ENCODE measurements around the gene USP35.
"Not testable (repeated sequence)": the region's sequence is repeated elsewhere in the genome, so short reads cannot be mapped to it uniquely, and the experiment has no call there.

The USP35 gene

GRCh38 chr11:78168539-78169477 is 19.9 kb upstream of the USP35 start:
- DNase-seq, result no peak

GRCh38 chr11:78170413-78170812 is 18.3 kb upstream of the USP35 start:
- no peak for DNase-seq

- DNase-seq, result no peak
Observed at GRCh38 chr11:78170874-78171549, 17.7 kb upstream of the USP35 start.

- DNase-seq, result no peak
Observed at GRCh38 chr11:78171951-78172350, 16.8 kb upstream of the USP35 start.

GRCh38 chr11:78175862-78176261 is 12.9 kb upstream of the USP35 start:
- not testable (repeated sequence) for DNase-seq

- no peak for DNase-seq
Observed at GRCh38 chr11:78176605-78177141, 12.0 kb upstream of the USP35 start.

- no peak for DNase-seq
Observed at GRCh38 chr11:78177216-78177615, 11.5 kb upstream of the USP35 start.

GRCh38 chr11:78179459-78180071 is 9.2 kb upstream of the USP35 start:
- peak in 1 of 2 experiments; percentile 51 for DNase-seq

GRCh38 chr11:78180751-78181150 is 8.0 kb upstream of the USP35 start:
- DNase-seq, result no peak

- DNase-seq, result no peak
Observed at GRCh38 chr11:78181185-78181584, 7.5 kb upstream of the USP35 start.

- no peak for DNase-seq
Observed at GRCh38 chr11:78187366-78188285, 1.1 kb upstream of the USP35 start.

- DNase-seq, result no peak
Observed at GRCh38 chr11:78189174-78189724, 530 bp downstream of the USP35 start.

- no peak for DNase-seq
Observed at GRCh38 chr11:78189851-78190250, 1.1 kb downstream of the USP35 start.

- no peak for DNase-seq
Observed at GRCh38 chr11:78190374-78190773, 1.7 kb downstream of the USP35 start.

GRCh38 chr11:78190871-78191538 is 2.3 kb downstream of the USP35 start:
- no peak for DNase-seq

GRCh38 chr11:78192223-78192719 is 3.6 kb downstream of the USP35 start:
- DNase-seq, result peak; percentile 31

GRCh38 chr11:78192911-78193351 is 4.2 kb downstream of the USP35 start:
- DNase-seq, result no peak

GRCh38 chr11:78193806-78194205 is 5.1 kb downstream of the USP35 start:
- no peak for DNase-seq

GRCh38 chr11:78194490-78194889 is 5.8 kb downstream of the USP35 start:
- DNase-seq, result no peak

- DNase-seq, result no peak
Observed at GRCh38 chr11:78195917-78196560, 7.3 kb downstream of the USP35 start.

Measured in SHP77 (cell line).